Astrocyte (in vitro differentiated cells and primary cell): ENCODE measurements around the gene C2orf76.

Experiments used
- CTCF ChIP-seq: IDR thresholded peaks from 2 replicates; pipeline ENCODE4 v1.5.1; 2011; ENCODE audit warnings: low read depth, mild to moderate bottlenecking, inconsistent platforms, low read length, moderate library complexity; ENCODE audit not compliant: insufficient read depth
- EZH2 ChIP-seq: IDR thresholded peaks from 2 replicates; pipeline ENCODE4 v1.6.1; 2012; ENCODE audit warnings: mild to moderate bottlenecking, low read length, inconsistent platforms; ENCODE audit not compliant: insufficient read depth

- no peak for TF ChIP-seq CTCF
- TF ChIP-seq EZH2 = no peak
Observed at GRCh38 chr2:119304847-119305246, 61.8 kb downstream of the C2orf76 start.
